Lung (tissue), 12 donors: ENCODE results near the gene ATP5PF. TPM values are rescaled to one million over a fixed set of nuclear protein-coding genes. Genes with fewer than 3 reads are reported as not detected.

Experiments
- ATAC-seq: fragments of 200-7000 bp; cut with Tn5 transposase; one replicate; pipeline ENCODE4 v1.9.1; 2020; ENCODE audit warnings: moderate number of reproducible peaks; ENCODE audit not compliant: insufficient read depth, low FRiP score
- DNase-seq, 3 donors: peaks; one replicate each; pipeline ENCODE4 v3.0.0-alpha.2; 2013 to 2017
- H3K27ac ChIP-seq, 2 donors: one replicate each; pipeline ENCODE4 v1.5.1; 2013; ENCODE audit warnings: mild to moderate bottlenecking in 2 of 2, moderate library complexity in 2 of 2, control low read depth in 1 of 2, inconsistent platforms in 1 of 2, low read depth in 1 of 2, low read length in 1 of 2
- H3K27me3 ChIP-seq, 3 donors: one replicate each; pipeline ENCODE4 v1.5.1; 2013; ENCODE audit warnings: low read length in 2 of 3; ENCODE audit not compliant: control insufficient read depth in 3 of 3, insufficient read depth in 3 of 3
- H3K36me3 ChIP-seq, 4 donors: one replicate each; pipeline ENCODE4 v1.5.1; 2013; ENCODE audit warnings: low read length in 4 of 4, mild to moderate bottlenecking in 1 of 4, moderate library complexity in 1 of 4; ENCODE audit not compliant: control insufficient read depth in 4 of 4, insufficient read depth in 4 of 4
- H3K4me1 ChIP-seq, 5 donors: one replicate each; pipeline ENCODE4 v1.5.1; 2013; ENCODE audit warnings: low read length in 5 of 5, mild to moderate bottlenecking in 2 of 5, moderate library complexity in 1 of 5; ENCODE audit not compliant: control insufficient read depth in 5 of 5, insufficient read depth in 5 of 5
- H3K4me3 ChIP-seq: one replicate; pipeline ENCODE4 v1.5.1; 2013; ENCODE audit warnings: mild to moderate bottlenecking, control low read depth, moderate library complexity
- H3K9ac ChIP-seq, 2 donors: one replicate each; pipeline ENCODE4 v1.5.1; 2013; ENCODE audit warnings: low read length in 2 of 2, control low read depth in 1 of 2; ENCODE audit not compliant: insufficient read depth in 1 of 2
- H3K9me3 ChIP-seq, 4 donors: one replicate each; pipeline ENCODE4 v1.5.1; 2013; ENCODE audit warnings: low read length in 3 of 4, mild to moderate bottlenecking in 1 of 4, moderate library complexity in 1 of 4; ENCODE audit not compliant: control insufficient read depth in 4 of 4, insufficient read depth in 3 of 4
- CTCF ChIP-seq: IDR thresholded peaks from 2 replicates; pipeline ENCODE4 v1.5.1; 2012; ENCODE audit warnings: mild to moderate bottlenecking; ENCODE audit errors: control extremely low read depth, extremely low read depth
- WGBS, 2 donors: extraction: QIAGEN DNeasy Blood & Tissue Kit; methylation state at CpG; one replicate each; pipeline ENCODE4 v1.1.7; 2013; 5-methylcytosine and 5-hydroxymethylcytosine counted together
- polyA plus RNA-seq, 2 donors: library from polyadenylated mRNA; stranded (reverse); fragments of 200-250 nt; gene quantifications; one replicate each; pipeline ENCODE4 v1.2.1, GENCODE V29; 2013
- total RNA-seq, 2 donors: library from RNA; depleted of rRNA in 1 of 2; stranded (reverse); fragments of >200 nt in 1 of 2; gene quantifications; one replicate each; pipeline ENCODE4 v1.2.1, GENCODE V29; 2014 to 2021
- donor health status: control.
- donor health status: control.
- donor health status: Bipolar disorder and iron deficiency.
- donor health status: healthy.
- donor health status: DM: yes; HTN: yes; CAD: no.

Gene ATP5PF
- total and polyA plus RNA-seq, 4 donors: 72.8 to 289 (median 133) TPM

GRCh38 chr21:25709684-25710265 lies 24.9 kb downstream of the ATP5PF start:
- no peaks in the 10 kb centered on the region for H3K4me1 ChIP-seq
- H3K27me3 ChIP-seq: no peaks in the 10 kb centered on the region
- TF ChIP-seq CTCF: no peak
- H3K9ac ChIP-seq: no peak overlapping the region
- peaks cover 0 to 4% (median under 1%) of the 10 kb centered on the region in 4 donors for H3K36me3 ChIP-seq
- DNase-seq: no peak
- H3K27ac ChIP-seq: no peak overlapping the region
- 86 to 89% methylated on average over 5 of the region's 5 CpGs for WGBS, 2 donors
- no peak for ATAC-seq
- H3K4me3 ChIP-seq: no peak overlapping the region
- no peaks in the 10 kb centered on the region for H3K9me3 ChIP-seq

- ATAC-seq (no peak), DNase-seq (peak; percentile 31 to 65 (median 62))
Measured at GRCh38 chr21:25708467-25709065, 26.1 kb downstream of the ATP5PF start.

GRCh38 chr21:25701529-25701928 lies 33.2 kb downstream of the ATP5PF start:
- Histone ChIP-seq H3K9ac (no peak overlapping the region), H3K9me3 (no peaks in the 10 kb centered on the region), H3K4me3 (no peak overlapping the region), H3K36me3 (peaks cover 0 to 4% (median 0%) of the 10 kb centered on the region in 4 donors), H3K4me1 (no peaks in the 10 kb centered on the region), H3K27me3 (no peaks in the 10 kb centered on the region), H3K27ac (no peak overlapping the region)
- TF ChIP-seq CTCF: no peak
- DNase-seq: no peak
- 56 to 68% methylated on average over 4 of the region's 4 CpGs for WGBS, 2 donors
- no peak for ATAC-seq

More at GRCh38 chr21:25708467-25709065, 26.1 kb downstream of the ATP5PF start:
- TF ChIP-seq CTCF: peak; percentile 66
- Histone ChIP-seq H3K27me3 (no peaks in the 10 kb centered on the region), H3K27ac (no peak overlapping the region), H3K36me3 (peaks cover 0 to 2% (median 0%) of the 10 kb centered on the region in 4 donors), H3K4me1 (no peaks in the 10 kb centered on the region), H3K4me3 (no peak overlapping the region), H3K9ac (no peak overlapping the region), H3K9me3 (no peaks in the 10 kb centered on the region)
- 60 to 68% methylated on average over 7 of the region's 7 CpGs for WGBS, 2 donors
